HG03039 (cell line): Measurements from ENCODE around the gene DIAPH2.

Experiments
- ATAC-seq: cut with Tn5 transposase; IDR thresholded peaks from one replicate; pipeline ENCODE4 v1.9.1; 2021; ENCODE audit warnings: mild to moderate bottlenecking, moderate library complexity; ENCODE audit not compliant: unreplicated experiment

The DIAPH2 gene

DNA sequence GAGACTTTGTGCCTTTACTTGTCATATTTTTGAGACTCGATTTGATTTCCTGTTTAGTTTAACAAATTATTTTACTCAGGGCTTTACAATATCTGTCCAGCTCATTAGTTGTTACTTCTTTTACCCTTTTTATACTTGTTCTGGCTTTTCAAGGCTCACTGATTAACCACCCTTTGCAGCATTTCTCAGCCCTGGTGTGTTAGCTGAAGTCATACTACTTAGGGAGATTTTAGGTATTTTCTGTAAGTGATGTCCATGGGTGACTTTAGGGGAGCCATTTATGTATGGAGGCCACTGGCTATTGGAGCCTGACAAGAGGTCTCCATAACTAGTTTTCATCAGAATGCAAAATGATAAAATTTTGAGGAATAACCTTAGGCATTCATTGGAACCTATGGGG, 346.3 kb downstream of the DIAPH2 start:
- no peak for ATAC-seq

GRCh38 chrX:97039363-97040029, 354.9 kb downstream of the DIAPH2 start:
- ATAC-seq, result peak; percentile 83

DNA sequence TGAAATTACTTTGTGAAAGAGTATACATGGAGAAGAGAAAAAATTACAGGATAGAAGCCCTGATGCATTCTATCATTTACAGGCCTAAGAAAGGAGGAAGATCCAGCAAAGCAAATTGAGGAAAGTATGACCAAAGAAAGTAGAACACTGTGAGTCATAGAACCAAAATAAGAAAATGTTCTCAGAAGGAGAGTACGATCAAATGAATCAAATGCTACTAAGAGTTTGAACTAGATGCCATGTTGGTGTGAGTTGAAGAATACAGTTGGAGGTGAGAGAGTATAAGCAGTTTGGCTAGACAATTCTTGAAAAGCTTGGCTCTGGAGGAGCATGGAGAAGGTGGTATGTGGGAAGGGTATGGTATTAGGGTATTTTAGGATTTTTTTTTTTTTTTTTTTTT, 360.8 kb downstream of the DIAPH2 start:
- no peak for ATAC-seq

DNA sequence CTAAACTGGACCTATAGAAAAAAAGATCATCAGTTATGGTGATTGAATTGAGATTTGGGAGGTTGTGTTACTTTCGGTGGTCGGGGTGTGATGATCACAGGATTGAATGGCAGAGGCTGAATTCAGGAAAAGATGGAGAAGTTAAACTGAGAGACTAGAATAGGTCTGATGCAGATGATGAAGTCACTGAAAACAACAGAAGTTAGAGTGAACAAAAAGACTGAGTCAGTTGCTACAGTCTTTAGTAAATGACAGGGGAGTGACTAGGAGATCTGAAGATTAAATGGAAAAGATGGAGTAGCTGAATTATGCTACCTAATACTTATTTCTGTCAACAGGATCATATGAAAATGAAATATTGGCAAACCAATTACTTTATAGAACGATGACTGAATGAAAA, 362.2 kb downstream of the DIAPH2 start:
- no peak for ATAC-seq

DNA sequence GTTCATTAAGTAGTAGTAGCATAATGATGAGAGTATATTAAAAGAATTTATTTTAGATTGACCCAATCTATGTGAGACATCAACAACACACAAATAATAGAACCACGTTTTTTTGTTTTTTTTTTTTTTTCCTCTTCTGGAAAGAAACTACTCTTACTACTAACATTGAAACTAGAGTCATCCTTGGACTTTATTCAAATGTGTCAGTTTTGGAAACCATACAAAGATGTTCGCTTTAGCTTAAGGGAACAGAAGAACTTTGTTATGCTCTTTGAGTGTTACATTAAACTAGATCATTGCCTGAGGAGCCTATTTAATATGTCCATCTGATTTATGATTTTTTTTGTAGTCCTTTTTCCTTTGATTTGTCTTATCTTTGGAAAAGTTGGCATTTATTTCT, 365.8 kb downstream of the DIAPH2 start:
- ATAC-seq, result no peak

DNA sequence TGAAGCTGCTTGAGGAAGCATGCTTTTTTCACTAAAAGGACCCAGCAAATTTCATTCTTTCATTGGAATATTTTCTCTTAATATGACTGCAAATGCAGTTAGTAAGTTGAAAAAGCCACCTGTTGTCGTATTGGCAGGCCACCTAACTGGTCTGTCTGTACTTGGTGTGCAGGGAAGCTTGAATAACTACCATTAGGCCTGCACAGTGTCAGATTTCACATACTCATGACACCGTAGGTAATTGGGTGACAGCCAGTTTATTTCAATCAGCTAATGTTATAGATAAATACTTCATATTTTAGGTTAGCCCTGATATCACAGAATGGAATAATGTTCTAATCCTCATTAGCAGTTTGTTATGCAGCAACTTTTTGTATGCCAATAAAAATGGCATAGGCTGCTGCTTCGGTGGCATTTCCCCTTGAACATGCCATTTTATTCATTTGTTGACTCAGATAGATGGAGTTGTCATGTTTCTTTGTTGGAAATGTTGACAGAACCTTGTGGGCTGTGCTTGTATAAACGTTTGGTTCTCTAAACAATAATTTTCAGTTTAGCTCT, 372.8 kb downstream of the DIAPH2 start:
- ATAC-seq, result no peak

GRCh38 chrX:97060020-97060419, 375.4 kb downstream of the DIAPH2 start:
- no peak for ATAC-seq

DNA sequence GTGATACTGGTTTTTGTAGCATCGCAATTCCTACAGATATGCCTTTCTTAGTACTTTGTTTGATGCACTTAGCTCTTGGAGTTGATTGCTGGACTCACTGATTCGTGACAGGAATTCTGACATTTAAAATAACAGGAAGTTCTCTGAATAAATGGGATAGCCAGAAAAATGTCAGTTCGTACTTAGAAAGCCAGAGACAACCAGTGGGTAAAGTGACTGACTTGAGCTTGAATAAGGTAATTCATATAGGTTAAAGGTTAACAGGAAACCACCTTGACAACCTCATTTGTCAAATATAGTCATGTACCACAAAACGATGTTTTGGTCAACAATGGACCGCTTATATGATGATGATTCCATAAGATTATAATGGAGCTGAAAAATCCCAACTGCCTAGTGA, 380.4 kb downstream of the DIAPH2 start:
- no peak for ATAC-seq

- ATAC-seq, result no peak
These were observed 381.3 kb downstream of the DIAPH2 start for GRCh38 chrX:97065973-97066372.

DNA sequence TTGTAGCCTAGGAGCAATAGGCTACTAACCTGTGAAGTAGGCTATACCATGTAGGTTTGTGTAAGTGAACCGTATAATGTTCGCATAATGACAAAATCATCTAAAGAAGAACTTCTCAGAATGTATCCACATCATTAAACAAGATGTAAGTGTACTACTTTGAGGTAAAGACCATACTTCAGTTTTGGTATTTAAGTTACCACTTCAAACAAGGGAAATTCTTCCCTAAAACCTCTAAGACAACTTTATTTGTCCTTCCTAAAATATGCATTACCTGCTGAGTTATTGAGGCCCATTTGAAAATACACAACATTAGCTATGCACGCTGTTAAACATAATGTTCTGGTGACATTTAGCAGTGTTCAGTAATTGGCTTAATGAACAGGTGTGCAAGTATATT, 381.7 kb downstream of the DIAPH2 start:
- no peak for ATAC-seq

DNA sequence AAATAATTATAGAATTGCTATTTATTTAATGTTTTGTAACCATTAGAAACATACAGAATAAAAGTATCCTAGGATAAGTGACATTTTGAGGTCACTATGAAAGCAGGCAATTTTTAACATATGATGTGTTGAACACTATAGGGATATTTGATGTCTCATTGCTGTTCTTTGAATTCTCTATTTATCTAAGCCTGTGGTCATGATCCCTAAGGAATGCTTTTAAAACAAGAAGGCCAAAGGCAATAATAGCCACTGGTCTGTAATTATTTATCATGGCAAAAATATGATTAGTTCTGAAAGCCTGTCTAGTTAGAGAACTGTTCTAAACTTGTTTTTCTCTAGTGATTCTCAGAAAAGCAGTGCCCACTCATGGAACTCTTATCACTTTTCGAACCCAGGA, 385.7 kb downstream of the DIAPH2 start:
- ATAC-seq, result no peak

GRCh38 chrX:97074400-97074799, 389.8 kb downstream of the DIAPH2 start:
- ATAC-seq, result no peak

DNA sequence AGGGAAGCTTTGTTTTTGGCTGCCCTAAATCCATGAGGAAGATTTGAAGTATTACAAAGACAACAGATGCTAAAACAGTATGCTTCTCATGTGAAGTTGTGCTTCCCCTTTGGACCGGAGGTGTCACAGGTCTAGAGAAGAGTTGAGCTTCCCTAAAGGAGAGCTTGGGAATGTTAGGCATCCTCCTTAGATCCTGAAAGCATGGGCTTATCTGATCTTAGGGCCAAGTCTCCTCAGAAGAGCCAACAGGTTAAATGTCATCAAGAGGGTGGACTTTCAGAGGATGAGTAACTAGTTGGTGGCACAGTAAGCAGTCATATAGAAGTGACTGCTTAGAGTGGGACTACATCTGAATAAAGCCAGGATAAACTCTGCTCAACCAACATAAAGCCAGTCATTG, 404.5 kb downstream of the DIAPH2 start:
- no peak for ATAC-seq

DNA sequence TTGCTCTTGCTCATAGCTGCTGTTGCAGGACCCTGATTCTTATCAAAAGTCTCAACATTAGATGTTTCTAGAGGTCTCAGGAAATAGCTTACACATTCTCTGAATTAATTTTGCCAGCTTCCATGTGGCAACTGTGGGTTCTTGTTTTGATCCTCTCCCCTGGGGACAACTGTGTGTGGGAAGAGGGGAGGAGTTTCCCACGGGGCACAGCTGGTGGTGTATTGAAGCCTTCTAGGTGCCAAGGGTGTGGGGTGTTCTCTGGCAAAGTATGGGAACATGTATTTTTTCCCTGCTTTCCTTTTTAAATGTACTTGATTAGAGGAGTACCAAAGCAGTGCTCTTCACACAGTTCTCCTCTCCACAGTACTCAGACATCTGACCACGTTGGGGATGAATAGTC, 411.7 kb downstream of the DIAPH2 start:
- no peak for ATAC-seq

DNA sequence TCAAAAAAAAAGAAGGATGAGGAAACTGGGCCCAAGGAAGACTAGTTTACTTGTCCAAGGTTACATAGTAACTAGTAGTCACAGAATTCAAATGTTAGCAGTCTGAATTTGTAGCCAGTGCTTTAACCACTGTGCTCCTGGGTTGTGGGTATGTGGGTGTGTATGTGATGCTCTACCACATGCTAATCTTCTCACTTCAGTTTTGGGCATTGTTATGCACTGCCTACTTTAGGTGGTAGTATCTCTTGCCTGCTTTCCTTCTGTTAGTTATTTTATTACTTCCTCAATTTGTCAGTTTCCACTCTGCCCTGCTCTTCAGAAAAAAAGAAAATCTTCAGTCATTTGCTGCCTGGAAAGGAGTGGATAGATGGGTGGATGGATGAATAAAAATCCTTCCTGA, 418.3 kb downstream of the DIAPH2 start:
- ATAC-seq, result no peak

DNA sequence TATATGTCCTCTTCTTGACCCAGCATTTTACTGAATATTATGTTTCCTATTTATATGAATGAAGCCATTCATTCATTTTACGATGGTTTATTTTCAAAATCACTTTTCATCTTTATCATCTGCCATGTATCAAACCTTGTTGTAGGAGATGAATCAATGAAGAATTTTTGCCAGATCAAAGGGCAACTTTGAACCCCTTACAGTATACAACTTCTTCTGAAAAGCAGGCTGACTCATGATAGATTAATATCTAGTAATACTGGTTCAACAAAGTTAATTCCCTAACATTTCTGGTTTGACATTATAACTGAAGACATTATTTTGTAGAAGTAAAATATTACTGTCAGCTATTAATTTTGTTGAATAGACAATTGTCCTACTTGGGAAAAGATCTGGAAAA, 425.1 kb downstream of the DIAPH2 start:
- no peak for ATAC-seq

GRCh38 chrX:97117572-97117971, 432.9 kb downstream of the DIAPH2 start:
- no peak for ATAC-seq

DNA sequence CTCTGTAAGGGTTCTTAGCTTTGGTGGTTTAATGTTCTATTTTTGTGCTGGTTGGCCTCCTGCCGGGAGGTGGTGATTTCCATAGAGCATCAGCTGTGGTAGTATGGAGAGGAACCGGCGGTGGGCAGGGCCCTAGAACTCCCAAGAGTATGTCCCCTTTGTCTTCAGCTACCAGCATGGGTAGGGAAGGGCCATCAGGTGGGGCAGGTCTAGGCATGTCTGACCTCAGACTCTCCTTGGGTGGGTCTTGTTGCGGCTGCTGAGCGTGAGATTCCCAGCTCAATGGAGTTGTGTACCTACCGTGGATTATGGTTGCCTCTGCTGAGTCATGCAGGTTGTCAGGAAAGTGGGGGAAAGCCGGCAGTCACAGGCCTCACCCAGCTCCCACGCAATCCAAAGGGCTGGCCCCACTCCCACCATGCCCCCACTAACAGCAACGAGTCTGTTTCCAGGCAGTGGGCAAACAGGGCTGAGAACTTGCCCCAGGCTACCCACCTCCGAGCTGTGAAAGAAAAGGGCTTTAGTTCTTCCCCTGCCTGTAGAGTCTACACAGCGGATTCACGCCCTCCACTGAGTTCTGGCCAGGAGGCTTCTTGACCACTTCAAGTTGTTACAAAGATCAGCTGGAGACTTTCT, 434.9 kb downstream of the DIAPH2 start:
- no peak for ATAC-seq

DNA sequence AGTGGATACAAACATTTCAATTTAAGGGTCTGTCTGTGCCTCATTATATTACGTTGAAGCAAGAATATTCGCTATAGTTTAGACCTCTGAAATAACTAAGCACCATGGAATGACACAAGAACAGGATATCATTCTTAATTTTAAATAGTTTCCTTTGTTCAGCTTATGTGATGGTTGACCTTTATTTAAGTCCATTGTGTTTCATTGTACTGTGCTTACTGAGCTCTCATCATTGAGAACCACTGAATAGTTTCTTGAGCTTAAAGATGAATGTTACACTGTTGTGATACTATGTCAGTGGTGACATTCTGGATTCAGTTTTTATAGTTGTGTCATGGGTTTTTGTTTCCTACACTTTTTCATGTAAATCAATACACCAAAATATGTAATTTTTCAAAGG, 438.4 kb downstream of the DIAPH2 start:
- no peak for ATAC-seq

GRCh38 chrX:97126020-97126419, 441.4 kb downstream of the DIAPH2 start:
- ATAC-seq, result no peak

GRCh38 chrX:97132664-97133415, 448.2 kb downstream of the DIAPH2 start:
- no peak for ATAC-seq

DNA sequence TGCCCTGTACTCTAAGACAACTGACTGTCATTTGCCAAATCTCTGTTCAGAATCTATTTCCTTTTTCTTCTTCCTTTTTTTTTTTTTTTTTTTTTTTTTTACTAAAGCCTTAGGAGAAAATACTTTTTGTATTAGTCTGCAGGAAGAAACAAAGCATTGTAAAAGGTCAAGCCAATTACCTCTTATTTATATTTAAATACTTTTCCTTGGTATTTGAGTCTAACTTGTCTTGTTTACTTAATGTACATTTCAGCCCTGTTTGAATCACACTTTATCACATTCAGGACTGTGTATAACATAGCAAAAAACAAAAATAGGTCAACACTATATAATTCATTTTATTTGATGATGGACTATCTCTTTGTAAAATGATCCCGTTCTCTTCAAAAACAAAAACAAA, 461.3 kb downstream of the DIAPH2 start:
- no peak for ATAC-seq
